ENCODE results near the gene DCPS.
"Not testable (repeated sequence)": the region's sequence is repeated elsewhere in the genome, so short reads cannot be mapped to it uniquely, and the experiment has no call there.

The DCPS gene

DNA sequence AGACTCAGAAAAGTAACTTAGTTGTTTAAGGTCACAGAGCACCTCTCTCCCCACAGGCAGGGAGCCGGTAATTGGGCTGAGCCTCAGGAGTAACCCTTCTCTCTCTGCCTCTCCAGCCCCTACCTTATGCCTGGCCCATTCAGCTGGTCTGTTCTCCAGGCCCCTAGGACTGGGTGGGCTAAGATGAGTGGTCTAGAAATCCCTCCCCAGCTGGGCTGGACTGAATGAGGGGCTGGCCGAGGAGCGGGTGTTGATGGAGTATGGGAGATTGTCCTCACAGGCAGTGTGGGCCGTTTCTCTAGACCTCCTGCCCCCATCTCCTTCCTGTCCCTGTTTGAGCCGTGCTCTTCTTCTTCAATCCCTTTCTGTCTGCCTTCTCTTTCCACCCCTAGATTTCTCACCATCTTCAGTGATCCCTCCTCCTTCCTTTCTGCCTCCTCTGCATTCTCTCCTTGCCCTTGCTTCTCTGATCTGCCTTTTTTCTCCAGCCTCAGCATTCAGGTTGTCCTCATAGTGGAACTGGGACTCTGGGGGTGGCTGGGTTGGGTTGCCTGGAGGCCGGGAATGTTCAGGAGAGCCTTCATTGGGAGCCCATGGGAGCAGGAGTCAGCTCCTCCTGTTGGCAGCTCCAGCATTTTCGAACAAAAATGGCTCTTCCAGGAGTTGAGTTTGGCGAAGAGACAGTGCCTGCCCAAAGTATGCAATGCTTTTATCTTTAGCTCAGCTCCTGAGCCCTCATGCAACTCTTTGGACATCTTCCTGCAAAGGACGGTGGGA is 59.2 kb downstream of the DCPS start:
- no peak for DNase-seq (ENCODE audit: low spot score)
- in situ Hi-C loops (cut with MboI; ENCODE audit: low pct_unique_long_range_greater_than_20kb, low sequenced_read_pairs, unreplicated experiment), result no loop called here
- TF ChIP-seq CTCF (IDR thresholded peaks at IDR 0.05; ENCODE audit: extremely low read depth, insufficient read depth, missing control alignments), result no peak

DNA sequence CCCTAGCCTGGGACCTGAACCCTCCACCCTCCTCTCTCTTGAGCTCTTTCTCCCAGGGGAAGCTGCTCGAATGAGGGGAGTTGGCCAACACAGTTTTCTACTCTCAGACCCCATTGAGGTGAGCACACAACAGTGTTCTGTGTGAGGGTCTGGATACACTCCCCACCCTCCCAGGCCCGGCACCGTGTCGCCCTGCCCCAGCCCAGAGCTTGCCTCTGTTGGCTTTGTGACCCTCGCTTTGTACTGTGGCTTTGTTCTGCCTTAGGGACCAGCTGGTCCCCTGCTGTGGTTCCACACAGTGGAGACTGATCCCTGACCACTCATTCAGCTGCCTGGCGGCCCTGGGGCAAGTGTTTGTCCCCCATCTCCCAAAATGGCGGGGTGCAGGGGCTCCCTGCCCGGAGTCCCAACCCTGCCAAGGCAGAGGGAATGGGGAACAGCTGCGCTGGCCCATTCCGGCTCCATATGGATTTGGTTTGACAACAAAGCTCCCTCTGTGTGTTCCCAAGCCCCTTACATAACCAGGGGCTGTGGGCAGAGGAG is 59.9 kb downstream of the DCPS start:
- in situ Hi-C loops (cut with MboI; ENCODE audit: low pct_unique_long_range_greater_than_20kb, low sequenced_read_pairs, unreplicated experiment), result no loop called here
- no peak for DNase-seq (ENCODE audit: low spot score)
- no peak for TF ChIP-seq CTCF (IDR thresholded peaks at IDR 0.05; ENCODE audit: extremely low read depth, insufficient read depth, missing control alignments)

- DNase-seq (ENCODE audit: low spot score); in situ Hi-C loops (cut with MboI; ENCODE audit: low pct_unique_long_range_greater_than_20kb, low sequenced_read_pairs, unreplicated experiment): not testable (repeated sequence)
Measured at GRCh38 chr11:126364735-126365134, 60.9 kb downstream of the DCPS start.

GRCh38 chr11:126365508-126365907 is 61.6 kb downstream of the DCPS start:
- in situ Hi-C loops (cut with MboI; ENCODE audit: low pct_unique_long_range_greater_than_20kb, low sequenced_read_pairs, unreplicated experiment), result not testable (repeated sequence)

GRCh38 chr11:126366064-126366822 is 62.4 kb downstream of the DCPS start:
- in situ Hi-C loops (cut with MboI; ENCODE audit: low pct_unique_long_range_greater_than_20kb, low sequenced_read_pairs, unreplicated experiment), result no loop called here
- DNase-seq (ENCODE audit: low spot score), result no peak
- no peak for TF ChIP-seq CTCF (IDR thresholded peaks at IDR 0.05; ENCODE audit: extremely low read depth, insufficient read depth, missing control alignments)

More at GRCh38 chr11:126365508-126365907, 61.6 kb downstream of the DCPS start:
- DNase-seq (ENCODE audit: low spot score), result not testable (repeated sequence)

DNA sequence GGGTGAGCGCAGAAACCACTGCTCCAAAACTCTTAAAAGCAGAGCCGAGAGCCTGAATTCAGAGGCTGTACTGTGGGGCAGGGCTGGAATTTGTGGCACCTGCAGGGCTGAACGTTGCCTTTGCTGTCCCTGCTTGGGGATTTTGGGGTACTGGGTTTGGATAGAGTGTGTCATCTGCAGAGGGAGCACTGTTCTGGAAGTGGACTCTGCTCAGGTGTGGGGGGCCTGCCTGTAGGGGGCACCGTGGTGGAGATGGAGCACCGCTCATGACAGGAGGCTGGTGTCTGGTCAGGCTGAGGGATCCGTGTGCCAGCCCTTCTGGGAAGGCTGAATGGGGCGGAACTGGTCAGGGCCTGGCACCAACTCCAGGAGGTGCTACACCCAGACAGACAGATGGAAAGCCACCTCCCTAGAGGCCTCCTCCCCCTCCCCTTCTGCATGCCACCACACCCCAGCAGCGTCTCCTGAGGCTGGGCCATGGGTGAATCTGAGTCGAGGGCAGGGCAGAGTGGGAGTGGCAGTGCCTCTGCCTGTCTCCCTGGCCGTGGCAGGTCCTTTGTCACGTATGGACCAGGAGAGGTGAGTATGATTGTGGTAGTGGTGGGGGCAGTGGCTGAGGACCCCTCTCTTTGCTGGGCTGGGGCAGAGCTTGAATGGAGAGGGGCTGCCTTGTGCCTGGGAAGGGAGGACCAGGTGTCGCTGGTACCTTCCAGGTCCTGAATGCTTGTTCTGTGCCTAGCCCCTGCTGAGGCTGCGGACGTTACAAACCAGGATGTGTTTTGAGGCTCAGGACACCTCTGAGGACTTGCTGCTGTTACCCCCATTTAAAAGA is 63.2 kb downstream of the DCPS start:
- DNase-seq (ENCODE audit: low spot score); in situ Hi-C loops (cut with MboI; ENCODE audit: low pct_unique_long_range_greater_than_20kb, low sequenced_read_pairs, unreplicated experiment): not testable (repeated sequence)
- TF ChIP-seq CTCF (IDR thresholded peaks at IDR 0.05; ENCODE audit: extremely low read depth, insufficient read depth, missing control alignments), result peak; percentile 18

- in situ Hi-C loops (cut with MboI; ENCODE audit: low pct_unique_long_range_greater_than_20kb, low sequenced_read_pairs, unreplicated experiment); DNase-seq (ENCODE audit: low spot score): not testable (repeated sequence)
Measured at GRCh38 chr11:126367806-126368205, 63.9 kb downstream of the DCPS start.

DNA sequence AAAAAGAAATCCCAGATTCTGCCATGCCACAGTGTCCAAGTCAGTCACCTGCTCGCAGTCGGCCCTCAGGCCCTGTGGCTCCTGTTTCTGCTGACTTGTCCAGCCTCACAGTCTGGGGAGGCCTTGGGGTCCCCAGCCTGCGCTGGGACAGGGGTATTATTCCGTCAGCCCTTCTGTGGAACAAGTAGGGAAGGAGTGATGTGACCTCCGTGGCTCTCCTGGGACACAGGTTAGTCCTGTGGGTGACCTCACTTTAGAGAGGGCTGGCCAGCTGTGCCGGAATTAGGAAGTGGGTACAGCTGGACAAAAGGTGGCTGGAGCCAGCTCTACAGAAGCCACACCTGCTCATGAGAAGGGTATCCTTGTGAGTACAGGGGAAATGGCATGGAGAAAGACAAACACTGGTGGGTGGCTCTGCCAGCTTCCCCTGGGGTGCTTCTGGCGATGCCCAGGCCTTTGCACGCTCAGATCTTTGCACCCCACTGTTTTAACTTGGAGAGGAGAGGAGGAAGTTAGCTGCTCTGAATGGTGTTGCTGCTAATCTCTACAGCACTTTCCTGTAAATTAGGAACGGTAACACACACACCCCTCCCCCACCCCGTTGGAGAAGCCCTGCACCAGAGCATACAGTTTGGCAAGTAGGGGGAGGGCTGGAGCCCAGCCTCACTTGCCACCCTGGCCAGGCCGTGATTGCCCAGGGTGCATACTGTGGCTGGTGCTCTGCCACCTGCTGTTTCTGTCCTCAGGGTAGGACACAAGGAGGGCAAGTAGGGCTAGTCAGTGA is 64.7 kb downstream of the DCPS start:
- DNase-seq (ENCODE audit: low spot score); in situ Hi-C loops (cut with MboI; ENCODE audit: low pct_unique_long_range_greater_than_20kb, low sequenced_read_pairs, unreplicated experiment): not testable (repeated sequence)
